Kidney (tissue), 14 donors: Measurements from ENCODE around the gene GAA. TPM values are rescaled to one million over a fixed set of nuclear protein-coding genes. Genes with fewer than 3 reads are reported as not detected.

Source experiments
- DNase-seq, 5 donors: peaks; one replicate each; pipeline ENCODE4 v3.0.0-alpha.2; 2013 to 2020
- FAIRE-seq: peaks from 2 replicates; lab custom pipeline; 2012; peaks lifted over from hg19 to GRCh38; lab: Jason Lieb, UNC
- H3K27ac ChIP-seq, 2 donors: one replicate each; pipeline ENCODE4 v1.7.0; 2013; ENCODE audit warnings: low read depth in 2 of 2, low read length in 2 of 2, inconsistent platforms in 1 of 2
- H3K27me3 ChIP-seq: one replicate; pipeline ENCODE4 v1.7.1; 2013; ENCODE audit warnings: low read length, inconsistent platforms; ENCODE audit not compliant: control insufficient read depth, insufficient read depth
- H3K36me3 ChIP-seq, 3 donors: one replicate each; pipeline versions ENCODE4 v1.7.0 to v1.7.1; 2013; ENCODE audit warnings: low read length in 3 of 3, control low read depth in 1 of 3, inconsistent platforms in 1 of 3; ENCODE audit not compliant: insufficient read depth in 3 of 3, control insufficient read depth in 2 of 3
- H3K4me1 ChIP-seq, 3 donors: one replicate each; pipeline versions ENCODE4 v1.7.0 to v1.7.1; 2013; ENCODE audit warnings: low read length in 3 of 3, inconsistent platforms in 1 of 3, low read depth in 1 of 3; ENCODE audit not compliant: control insufficient read depth in 2 of 3, insufficient read depth in 2 of 3
- H3K4me3 ChIP-seq, 3 donors: one replicate each; pipeline versions ENCODE4 v1.7.0 to v1.8.1; 2013; ENCODE audit warnings: low read length in 3 of 3, control low read depth in 1 of 3, inconsistent platforms in 1 of 3
- H3K9ac ChIP-seq, 3 donors: one replicate each; pipeline versions ENCODE4 v1.7.0 to v1.7.1; 2013; ENCODE audit warnings: low read length in 3 of 3, control low read depth in 1 of 3, inconsistent platforms in 1 of 3
- H3K9me3 ChIP-seq, 3 donors: one replicate each; pipeline versions ENCODE4 v1.7.0 to v1.7.1; 2013; ENCODE audit warnings: low read length in 3 of 3, control low read depth in 1 of 3, inconsistent platforms in 1 of 3; ENCODE audit not compliant: control insufficient read depth in 2 of 3, insufficient read depth in 1 of 3
- intact Hi-C: fragments of 100-400 bp; cut with DNase I; formaldehyde crosslinking; loops from one replicate; pipeline ENCODE4 v1.11.1; 2022
- polyA plus RNA-seq: library from polyadenylated mRNA; stranded (reverse); fragments of 350-450 nt; fragmentation: Illumina TruSeq; extraction: RNeasy Lipid Tissue Mini Kit (QIAGEN cat#74804); gene quantifications from one replicate; pipeline ENCODE4 v1.2.3, GENCODE V29; 2014; ENCODE audit warnings: low read depth, low replicate concordance; ENCODE audit not compliant: insufficient read depth
- total RNA-seq: library from RNA; stranded (reverse); fragmentation: NEBNext Ultra II Directional; extraction: Animal tissue kit (Norgen Biotek cat#: 25700); gene quantifications from one replicate; pipeline ENCODE4 v1.2.1, GENCODE V29; 2021
- TF ChIP-seq, protein P1 (sequence below): IDR thresholded peaks from 3 replicates; pipeline ENCODE4 v1.5.1; 2012; ENCODE audit warnings: mild to moderate bottlenecking, moderate library complexity, borderline replicate concordance; ENCODE audit not compliant: insufficient read depth; ENCODE audit errors: extremely low read depth
- donor health status: control.
- donor health status: control.
- donor health status: control.
- donor health status: control.
- donor health status: control.
- donor health status: DM: yes; HTN: yes; CAD: no.
- donor health status: Normal renal cell carcinoma (clear cell type).

Gene GAA
- total and polyA plus RNA-seq, 2 donors from 2014 or later = 62.3 to 78.7 TPM

DNA sequence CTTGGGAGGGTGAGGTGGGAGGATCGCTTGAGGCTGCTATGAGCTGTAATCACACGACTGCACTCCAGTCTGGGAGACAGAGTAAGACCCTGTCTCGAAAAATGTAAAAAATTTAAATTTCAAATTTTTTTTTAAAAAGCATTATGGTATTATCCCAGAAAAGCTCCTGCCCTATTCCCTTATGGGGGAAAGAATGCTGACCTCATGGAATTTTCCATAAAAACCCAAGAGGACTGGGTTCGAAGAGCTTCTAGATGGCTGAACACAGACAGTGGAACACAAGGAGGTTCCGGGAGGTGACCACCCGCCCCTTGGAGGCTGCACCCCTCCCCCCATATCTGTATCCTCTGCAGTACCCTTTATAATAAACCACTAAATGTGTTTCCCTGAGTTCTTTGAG lies 41.5 kb downstream of the GAA start:
- FAIRE-seq (no peak), DNase-seq (no peak)
- H3K27me3 ChIP-seq = no peaks in the 10 kb centered on the region
- H3K27ac ChIP-seq = no peak overlapping the region
- peaks cover 14 to 61% (median 42%) of the 10 kb centered on the region in 3 donors for H3K36me3 ChIP-seq
- intact Hi-C loops = no loop called here
- no peaks in the 10 kb centered on the region for H3K9me3 ChIP-seq
- H3K4me1 ChIP-seq = peaks cover 0 to 14% (median 0%) of the 10 kb centered on the region in 3 donors
- TF ChIP-seq, protein P1, sequence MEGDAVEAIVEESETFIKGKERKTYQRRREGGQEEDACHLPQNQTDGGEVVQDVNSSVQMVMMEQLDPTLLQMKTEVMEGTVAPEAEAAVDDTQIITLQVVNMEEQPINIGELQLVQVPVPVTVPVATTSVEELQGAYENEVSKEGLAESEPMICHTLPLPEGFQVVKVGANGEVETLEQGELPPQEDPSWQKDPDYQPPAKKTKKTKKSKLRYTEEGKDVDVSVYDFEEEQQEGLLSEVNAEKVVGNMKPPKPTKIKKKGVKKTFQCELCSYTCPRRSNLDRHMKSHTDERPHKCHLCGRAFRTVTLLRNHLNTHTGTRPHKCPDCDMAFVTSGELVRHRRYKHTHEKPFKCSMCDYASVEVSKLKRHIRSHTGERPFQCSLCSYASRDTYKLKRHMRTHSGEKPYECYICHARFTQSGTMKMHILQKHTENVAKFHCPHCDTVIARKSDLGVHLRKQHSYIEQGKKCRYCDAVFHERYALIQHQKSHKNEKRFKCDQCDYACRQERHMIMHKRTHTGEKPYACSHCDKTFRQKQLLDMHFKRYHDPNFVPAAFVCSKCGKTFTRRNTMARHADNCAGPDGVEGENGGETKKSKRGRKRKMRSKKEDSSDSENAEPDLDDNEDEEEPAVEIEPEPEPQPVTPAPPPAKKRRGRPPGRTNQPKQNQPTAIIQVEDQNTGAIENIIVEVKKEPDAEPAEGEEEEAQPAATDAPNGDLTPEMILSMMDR = no peak
- no peak overlapping the region for H3K4me3 ChIP-seq
- no peak overlapping the region for H3K9ac ChIP-seq

DNA sequence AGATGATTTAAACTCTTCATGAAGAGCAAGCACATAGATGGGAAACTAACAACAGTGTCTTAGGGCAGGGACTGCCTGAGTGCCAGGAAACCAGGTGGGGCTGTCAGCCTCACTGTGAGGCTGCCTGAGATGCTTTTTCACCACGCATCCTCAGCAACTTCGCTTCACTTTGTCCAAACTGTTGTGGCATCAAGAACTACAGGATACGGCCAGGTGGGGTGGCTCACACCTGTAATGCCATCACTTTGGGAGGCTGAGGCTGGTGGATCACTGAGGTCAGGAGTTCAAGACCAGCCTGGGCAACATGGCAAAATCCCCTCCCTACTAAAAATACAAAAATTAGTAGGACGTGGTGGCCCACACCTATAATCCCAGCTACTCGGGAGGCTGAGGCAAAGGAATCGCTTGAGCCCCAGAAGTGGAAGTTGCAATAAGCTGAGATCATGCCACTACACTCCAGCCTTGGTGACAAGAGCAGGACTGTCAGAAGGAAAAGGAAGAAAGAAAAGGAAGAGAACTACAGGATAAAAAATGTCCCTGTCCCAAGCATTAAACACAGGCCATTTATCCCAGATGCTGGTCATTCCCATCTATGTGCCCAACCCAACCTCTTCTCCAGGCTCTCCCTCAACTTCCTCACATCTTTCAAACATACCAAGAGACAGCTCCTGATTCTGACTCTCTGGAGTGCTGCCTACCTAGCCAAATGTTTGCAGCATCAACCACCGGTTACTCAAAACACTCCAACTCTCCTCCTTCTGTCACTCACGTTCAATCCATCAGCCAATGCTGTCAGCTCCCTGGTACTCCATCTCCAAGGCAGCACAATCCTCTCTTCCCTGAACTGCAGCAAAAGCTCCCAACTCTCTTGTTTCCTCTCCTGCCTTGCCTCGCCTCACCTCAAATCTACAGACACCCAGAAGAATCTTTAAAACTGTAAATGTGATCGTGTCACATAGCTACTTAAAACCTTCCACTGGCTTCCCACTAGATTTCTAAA lies 44.0 kb downstream of the GAA start:
- intact Hi-C loops = no loop called here
- H3K27me3 ChIP-seq = no peaks in the 10 kb centered on the region
- peaks cover 0 to 18% (median 0%) of the 10 kb centered on the region in 3 donors for H3K4me1 ChIP-seq
- DNase-seq = no peak
- peak overlapping the region; percentile 66 to 90 (median 85) for H3K4me3 ChIP-seq
- no peaks in the 10 kb centered on the region for H3K9me3 ChIP-seq
- peak overlapping the region; percentile 11 to 66 (median 65) for H3K9ac ChIP-seq
- FAIRE-seq = no peak
- peaks cover 5 to 38% (median 24%) of the 10 kb centered on the region in 3 donors for H3K36me3 ChIP-seq
- TF ChIP-seq, protein P1 = no peak
- H3K27ac ChIP-seq = no peak overlapping the region

DNA sequence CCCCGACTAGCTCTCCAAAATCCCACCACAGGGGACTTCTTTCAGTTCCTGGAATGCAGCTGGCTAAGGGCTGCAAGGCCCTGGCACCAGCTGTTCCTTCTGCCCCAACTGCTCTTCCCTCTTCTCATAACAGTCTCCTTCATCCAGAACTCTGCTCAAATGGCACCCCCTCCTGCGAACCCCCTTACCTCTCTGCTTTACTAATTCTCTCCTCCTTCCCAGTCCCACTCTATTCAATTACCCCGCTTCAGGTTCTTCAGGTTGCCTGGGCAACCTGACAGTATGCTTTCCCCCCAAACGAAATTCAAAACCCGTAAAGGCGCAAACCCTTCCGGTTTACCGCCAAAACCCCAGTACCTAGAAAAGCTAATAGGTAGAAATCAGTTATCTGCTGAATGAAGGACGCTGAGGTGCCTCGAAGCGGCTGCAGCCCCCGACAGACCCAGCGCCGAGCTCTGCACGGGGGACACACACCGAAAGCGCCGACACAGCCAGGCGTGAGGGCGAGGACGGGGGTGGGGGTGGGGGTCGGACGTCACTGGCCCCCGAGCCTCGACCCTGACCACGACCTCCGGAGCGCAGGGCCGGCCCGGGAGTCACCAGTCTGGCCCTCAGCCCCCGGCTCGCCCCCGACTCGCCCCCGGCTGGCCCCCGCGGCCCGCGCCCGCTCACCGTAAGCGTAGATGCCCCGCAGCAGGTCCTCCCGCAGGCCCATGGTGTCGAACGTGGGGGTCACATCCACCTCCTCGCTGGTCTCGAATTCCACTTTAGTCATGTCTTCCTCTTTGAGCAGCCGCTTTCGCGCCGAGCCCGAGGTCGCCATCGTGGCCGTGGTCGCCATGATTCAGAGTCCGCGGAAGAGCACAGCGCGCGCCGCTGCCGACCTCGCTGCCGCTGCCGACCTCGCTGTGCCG lies 45.0 kb downstream of the GAA start:
- peak overlapping the region; percentile 66 to 90 (median 85) for H3K4me3 ChIP-seq
- peak overlapping the region; percentile 87 to 92 for H3K27ac ChIP-seq
- H3K9me3 ChIP-seq = no peaks in the 10 kb centered on the region
- FAIRE-seq (no peak), DNase-seq (peak in 4 of 5 donors; percentile 43 to 80 (median 68))
- H3K27me3 ChIP-seq = no peaks in the 10 kb centered on the region
- TF ChIP-seq, protein P1 = no peak
- intact Hi-C loops = no loop called here
- H3K9ac ChIP-seq = peak overlapping the region; percentile 55 to 87 (median 66)
- peaks cover 0 to 18% (median 0%) of the 10 kb centered on the region in 3 donors for H3K4me1 ChIP-seq
- peaks cover 2 to 28% (median 19%) of the 10 kb centered on the region in 3 donors for H3K36me3 ChIP-seq
